ENCODE data around the gene CIAPIN1. TPM values are rescaled to one million over a fixed set of nuclear protein-coding genes. Genes with fewer than 3 reads are reported as not detected.

Gene CIAPIN1
- total and polyA plus RNA-seq, 2 of the 8 experiments (the other 6 are each of a cell fraction or from before 2014, with no cell fraction given): 76.8 to 83.6 TPM

GRCh38 chr16:57405097-57405496 is 42.1 kb downstream of the CIAPIN1 start:
- H4K91ac ChIP-seq (replicated peaks; ENCODE audit: insufficient read length, low read length): no peak overlapping the region
- FAIRE-seq: no peak
- H2BK15ac ChIP-seq (ENCODE audit: low read length): no peak overlapping the region
- H2BK20ac ChIP-seq (ENCODE audit: low read length): no peak overlapping the region
- no peak overlapping the region for H2AK5ac ChIP-seq (ENCODE audit: low read depth, low read length)
- POLR2A ChIA-PET (ENCODE audit: partially characterized antibody): interaction anchor here (1.8 kb wide), 1 partner anchor 12 kb away, joined by 10 read pairs; no protein-coding TSS in a partner anchor
- no peaks in the 10 kb centered on the region for H3K27me3 ChIP-seq (replicated peaks in 1 of 4; ENCODE audit: control insufficient read depth in 3 of 4, extremely low read depth in 1 of 4, insufficient read depth in 3 of 4, low read length in 3 of 4)
- H3K14ac ChIP-seq (ENCODE audit: insufficient read length): no peak overlapping the region
- H3K27ac ChIP-seq (ENCODE audit: low read depth, low read length): no peak overlapping the region
- H3K9me3 ChIP-seq (ENCODE audit: insufficient read depth in 2 of 2, low read depth in 1 of 2, low read length in 1 of 2): no peaks in the 10 kb centered on the region; a peak in 1 of 4 replicates
- no peaks in the 10 kb centered on the region for H3K36me3 ChIP-seq (ENCODE audit: control insufficient read depth in 2 of 4, insufficient read depth in 4 of 4, low read length in 3 of 4)
- H2BK12ac ChIP-seq (ENCODE audit: low read depth, low read length): no peak overlapping the region
- H3K23me2 ChIP-seq (ENCODE audit: low read depth, low read length): peaks cover 9% of the 10 kb centered on the region; the same call in 1 of the 2 replicates
- no peak overlapping the region for H3K23ac ChIP-seq (ENCODE audit: insufficient read length)
- no peak for DNase-seq (ENCODE audit: low read depth in 1 of 2, low spot score in 2 of 2)
- no peak overlapping the region for H3K4me3 ChIP-seq (ENCODE audit: extremely low read depth in 1 of 4, insufficient read depth in 2 of 4, low read depth in 3 of 4, low read length in 4 of 4)
- no peaks in the 10 kb centered on the region for H3K79me1 ChIP-seq (ENCODE audit: low read depth, low read length)
- CTCF ChIA-PET (ENCODE audit: partially characterized antibody): interaction anchor here (0.9 to 4.3 kb wide), 10 partner anchors 9 to 160 kb away, joined by 3 to 39 read pairs (median 3); partner anchors contain the start of gene ARL2BP
- WGBS, 2 experiments (ENCODE audit: extremely low coverage in 1 of 2, insufficient coverage in 1 of 2, insufficient read length in 1 of 2, insufficient replicate concordance in 2 of 2, low coverage in 1 of 2, low lambda C conversion rate in 2 of 2, missing lambda C conversion rate in 1 of 2): 95% methylated on average over 3 of the region's 3 CpGs; no CpG with 5 or more reads in 1 of the 2 experiments
- H3K4me2 ChIP-seq (ENCODE audit: insufficient read depth in 1 of 2, low read depth in 2 of 2, low read length in 2 of 2): no peak overlapping the region
- no peak overlapping the region for H2AFZ ChIP-seq (ENCODE audit: low read length)
- H3K79me2 ChIP-seq (ENCODE audit: control insufficient read depth in 1 of 2, insufficient read depth in 2 of 2, low read length in 2 of 2): no peaks in the 10 kb centered on the region
- H3K56ac ChIP-seq (replicated peaks; ENCODE audit: insufficient read length, low read depth, low read length): no peak overlapping the region
- TF ChIP-seq SP2 (IDR thresholded peaks at IDR 0.05; ENCODE audit: low read length) (no peak), POLR2A (IDR thresholded peaks at IDR 0.05; ENCODE audit: control extremely low read depth in 1 of 2, low read depth in 2 of 2, low read length in 2 of 2) (no peak), SIRT6 (IDR thresholded peaks at IDR 0.05; ENCODE audit: low read length) (no peak), USF2 (IDR thresholded peaks at IDR 0.05; ENCODE audit: low read length) (no peak), KDM4A (IDR thresholded peaks at IDR 0.05; ENCODE audit: low read depth, low read length, severe bottlenecking) (no peak), CREB1 (IDR thresholded peaks at IDR 0.05) (no peak), KDM1A (IDR thresholded peaks at IDR 0.05; ENCODE audit: borderline replicate concordance, low read length) (no peak), CEBPB (IDR thresholded peaks at IDR 0.05; ENCODE audit: low read depth, low read length) (no peak), TAF1 (IDR thresholded peaks at IDR 0.05; ENCODE audit: low read depth, low read length) (no peak), FOSL1 (IDR thresholded peaks at IDR 0.05; ENCODE audit: insufficient read depth, low read depth, low read length) (no peak), TCF12 (IDR thresholded peaks at IDR 0.05; ENCODE audit: low read depth, low read length) (no peak), RXRA (IDR thresholded peaks at IDR 0.05; ENCODE audit: insufficient read depth, low read depth, low read length) (no peak), BCL11A (IDR thresholded peaks at IDR 0.05; ENCODE audit: low read depth in 2 of 2, low read length in 2 of 2) (no peak), RAD21 (IDR thresholded peaks at IDR 0.05 in 1 of 2, conservative IDR thresholded peaks at IDR 0.05 in 1 of 2; ENCODE audit: low read depth in 2 of 2, low read length in 2 of 2) (no peak)
- no peak overlapping the region for H4K5ac ChIP-seq (ENCODE audit: insufficient read length, low read depth, low read length)
- H4K20me1 ChIP-seq (replicated peaks in 1 of 2; ENCODE audit: control insufficient read depth in 1 of 2, insufficient read depth in 2 of 2, low read length in 2 of 2): peaks cover 0 to 4% of the 10 kb centered on the region in 2 experiments
- no peaks in the 10 kb centered on the region for H3K4me1 ChIP-seq (replicated peaks in 1 of 4; ENCODE audit: control insufficient read depth in 3 of 4, insufficient read depth in 4 of 4, low read length in 3 of 4)
- no peak overlapping the region for H4K8ac ChIP-seq (ENCODE audit: extremely low read depth, insufficient read depth, low read length)
- H2BK5ac ChIP-seq (ENCODE audit: low read depth, low read length): no peak overlapping the region
- H2BK120ac ChIP-seq (replicated peaks; ENCODE audit: low read depth, low read length): no peak overlapping the region
- H3K18ac ChIP-seq (ENCODE audit: extremely low read depth, low read length): no peak overlapping the region
- H3K9ac ChIP-seq (replicated peaks in 1 of 4; ENCODE audit: extremely low read depth in 1 of 4, low read depth in 3 of 4, low read length in 3 of 4): no peak overlapping the region
- no peak overlapping the region for H3K4ac ChIP-seq (replicated peaks; ENCODE audit: insufficient read length, low read depth, low read length)

All from H1 (cell line).